DND-41 (cell line): ENCODE measurements around the gene ABCF2.

Source experiments
- EZH2 ChIP-seq: IDR thresholded peaks from 3 replicates; pipeline ENCODE4 v1.6.1; 2012; ENCODE audit warnings: borderline replicate concordance, low read depth, mild to moderate bottlenecking, moderate library complexity, low read length, inconsistent platforms; ENCODE audit not compliant: severe bottlenecking
- TF ChIP-seq, protein P1 (sequence below): IDR thresholded peaks from 2 replicates; pipeline ENCODE4 v1.5.1; 2012; ENCODE audit warnings: borderline replicate concordance, low read length, moderate library complexity, mild to moderate bottlenecking; ENCODE audit not compliant: poor library complexity, severe bottlenecking; ENCODE audit errors: extremely low read depth

- no peak for TF ChIP-seq EZH2
- TF ChIP-seq, protein P1, sequence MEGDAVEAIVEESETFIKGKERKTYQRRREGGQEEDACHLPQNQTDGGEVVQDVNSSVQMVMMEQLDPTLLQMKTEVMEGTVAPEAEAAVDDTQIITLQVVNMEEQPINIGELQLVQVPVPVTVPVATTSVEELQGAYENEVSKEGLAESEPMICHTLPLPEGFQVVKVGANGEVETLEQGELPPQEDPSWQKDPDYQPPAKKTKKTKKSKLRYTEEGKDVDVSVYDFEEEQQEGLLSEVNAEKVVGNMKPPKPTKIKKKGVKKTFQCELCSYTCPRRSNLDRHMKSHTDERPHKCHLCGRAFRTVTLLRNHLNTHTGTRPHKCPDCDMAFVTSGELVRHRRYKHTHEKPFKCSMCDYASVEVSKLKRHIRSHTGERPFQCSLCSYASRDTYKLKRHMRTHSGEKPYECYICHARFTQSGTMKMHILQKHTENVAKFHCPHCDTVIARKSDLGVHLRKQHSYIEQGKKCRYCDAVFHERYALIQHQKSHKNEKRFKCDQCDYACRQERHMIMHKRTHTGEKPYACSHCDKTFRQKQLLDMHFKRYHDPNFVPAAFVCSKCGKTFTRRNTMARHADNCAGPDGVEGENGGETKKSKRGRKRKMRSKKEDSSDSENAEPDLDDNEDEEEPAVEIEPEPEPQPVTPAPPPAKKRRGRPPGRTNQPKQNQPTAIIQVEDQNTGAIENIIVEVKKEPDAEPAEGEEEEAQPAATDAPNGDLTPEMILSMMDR, result no peak
These were observed 33.5 kb upstream of the ABCF2 start for GRCh38 chr7:151260471-151260870.
